Measurements from ENCODE around the gene STAT6. TPM values are rescaled to one million over a fixed set of nuclear protein-coding genes. Genes with fewer than 3 reads are reported as not detected.
"Not testable (repeated sequence)": the region's sequence is repeated elsewhere in the genome, so short reads cannot be mapped to it uniquely, and the experiment has no call there.

STAT6 gene
- total RNA-seq, 6 experiments from 2014 or later: 83.7 to 102 (median 93.5) TPM

DNA sequence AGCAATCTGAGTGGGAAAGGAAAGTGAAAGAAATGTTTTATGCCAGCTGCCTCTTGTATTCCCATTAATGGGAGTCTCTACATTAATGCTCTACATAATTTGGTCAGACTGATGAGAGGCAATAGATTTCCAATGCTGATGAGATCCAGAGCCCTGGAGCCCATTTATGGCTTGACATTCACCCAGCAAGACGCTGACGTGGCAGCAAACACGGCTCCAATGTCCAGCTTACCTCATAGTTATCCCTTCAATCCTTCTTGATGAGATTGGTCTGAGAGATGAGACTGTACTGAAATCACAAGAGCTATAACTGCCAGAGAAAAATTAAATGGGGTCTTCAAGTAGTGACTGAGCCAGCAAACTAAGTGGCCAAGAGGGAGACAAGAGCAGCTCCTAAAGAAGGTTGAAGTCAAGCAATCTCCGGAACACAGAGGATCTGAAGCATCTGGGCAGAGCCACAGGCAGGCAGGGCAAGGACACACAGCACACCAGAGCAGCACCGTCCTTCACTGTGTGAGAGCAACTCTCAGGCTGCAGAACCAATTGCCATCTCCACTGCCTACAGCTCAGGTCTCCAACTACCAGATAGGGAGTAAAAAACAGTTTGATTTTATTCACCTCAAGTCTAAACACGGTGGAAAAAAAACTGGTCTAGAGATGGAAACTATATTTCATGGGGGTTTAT is 54.0 kb downstream of the STAT6 start:
- no peaks in the 10 kb centered on the region for H3K27me3 Mint-ChIP-seq (ENCODE audit: insufficient read depth)
- peaks cover 22% of the 10 kb centered on the region for H3K36me3 Mint-ChIP-seq (ENCODE audit: low read depth)
- no peak for DNase-seq
- H3K4me3 Mint-ChIP-seq: no peak overlapping the region
- no peak for TF ChIP-seq CTCF (IDR thresholded peaks at IDR 0.05)
- H3K27ac Mint-ChIP-seq: no peak overlapping the region
- H3K4me1 Mint-ChIP-seq (ENCODE audit: low read depth): no peaks in the 10 kb centered on the region
- no peaks in the 10 kb centered on the region for H3K9me3 Mint-ChIP-seq

DNA sequence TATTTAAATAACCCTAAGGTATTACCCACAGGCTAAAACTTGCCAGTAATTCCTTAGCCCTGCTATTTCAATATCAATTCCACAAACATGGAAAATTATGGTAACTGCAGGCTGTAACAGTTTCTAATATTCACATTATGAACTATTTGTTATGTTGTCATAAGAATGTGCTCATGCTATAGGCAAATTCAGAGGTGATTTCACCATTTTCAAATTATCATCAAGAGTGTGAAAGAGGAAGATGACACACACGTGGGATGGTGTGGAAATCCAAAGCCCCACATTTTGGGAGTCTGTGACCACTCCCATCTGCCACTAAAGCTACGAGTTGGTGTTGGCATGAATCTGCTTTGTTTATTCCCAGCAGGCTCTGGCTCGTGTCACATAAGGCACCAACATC is 55.3 kb downstream of the STAT6 start:
- Mint-ChIP-seq H3K36me3 (ENCODE audit: low read depth) (peaks cover 22% of the 10 kb centered on the region), H3K4me1 (ENCODE audit: low read depth) (no peaks in the 10 kb centered on the region), H3K4me3 (no peak overlapping the region), H3K9me3 (no peaks in the 10 kb centered on the region), H3K27ac (no peak overlapping the region), H3K27me3 (ENCODE audit: insufficient read depth) (no peaks in the 10 kb centered on the region)
- no peak for DNase-seq
- no peak for TF ChIP-seq CTCF (IDR thresholded peaks at IDR 0.05)

GRCh38 chr12:57053901-57054300 is 57.3 kb downstream of the STAT6 start:
- not testable (repeated sequence) for H3K27ac Mint-ChIP-seq

GRCh38 chr12:57053146-57053545 is 58.0 kb downstream of the STAT6 start:
- H3K27ac Mint-ChIP-seq; DNase-seq; H3K4me1 Mint-ChIP-seq (ENCODE audit: low read depth); H3K4me3 Mint-ChIP-seq; H3K27me3 Mint-ChIP-seq (ENCODE audit: insufficient read depth); H3K9me3 Mint-ChIP-seq: not testable (repeated sequence)
- H3K36me3 Mint-ChIP-seq (ENCODE audit: low read depth): peaks cover 13% of the 10 kb centered on the region

More at GRCh38 chr12:57053901-57054300, 57.3 kb downstream of the STAT6 start:
- H3K9me3 Mint-ChIP-seq; DNase-seq; H3K4me3 Mint-ChIP-seq; H3K4me1 Mint-ChIP-seq (ENCODE audit: low read depth); H3K27me3 Mint-ChIP-seq (ENCODE audit: insufficient read depth): not testable (repeated sequence)
- H3K36me3 Mint-ChIP-seq (ENCODE audit: low read depth): peaks cover 21% of the 10 kb centered on the region

- Mint-ChIP-seq H3K4me1 (ENCODE audit: low read depth) (peaks cover 30% of the 10 kb centered on the region), H3K36me3 (ENCODE audit: low read depth) (peaks cover 5% of the 10 kb centered on the region; the same call in 1 of the 2 replicates), H3K27me3 (ENCODE audit: insufficient read depth) (peaks cover 5% of the 10 kb centered on the region), H3K4me3 (no peak overlapping the region), H3K27ac (no peak overlapping the region), H3K9me3 (no peaks in the 10 kb centered on the region)
- TF ChIP-seq CTCF (IDR thresholded peaks at IDR 0.05): no peak
- no peak for DNase-seq
Observed at GRCh38 chr12:57051011-57051410, 60.2 kb downstream of the STAT6 start.

GRCh38 chr12:57049890-57050289 is 61.3 kb downstream of the STAT6 start, which contains the start of gene MYO1A:
MYO1A (minus strand) TSS chr12:57050129; CDS start chr12:57048323, 1,806 bp downstream.
- Mint-ChIP-seq H3K27ac (no peak within 1 kb of the TSS), H3K4me3 (no peak within 1 kb of the TSS), H3K36me3 (ENCODE audit: low read depth) (peaks cover 5% of the 10 kb centered on the region; the same call in 1 of the 2 replicates), H3K9me3 (no peaks in the 10 kb centered on the region), H3K4me1 (ENCODE audit: low read depth) (peaks cover 40% of the 10 kb centered on the region), H3K27me3 (ENCODE audit: insufficient read depth) (peaks cover 10% of the 10 kb centered on the region)
- DNase-seq: peak; percentile 15
- no peak for TF ChIP-seq CTCF (IDR thresholded peaks at IDR 0.05)

Measured in HFFc6 (cell line).